NCI-H2171 treated with DMSO at 0.1 percent for 48 hours (cell line): ENCODE results near the gene RHOD.
A peak's percentile ranks its signal among the peaks of the same experiment; 100 is the strongest.

Source experiments
- DNase-seq: peaks from one replicate; lab custom pipeline; 2025; lab: John Stamatoyannopoulos, UW

RHOD gene

GRCh38 chr11:67062526-67063373 is 6.1 kb downstream of the RHOD start:
- DNase-seq: no peak

DNA sequence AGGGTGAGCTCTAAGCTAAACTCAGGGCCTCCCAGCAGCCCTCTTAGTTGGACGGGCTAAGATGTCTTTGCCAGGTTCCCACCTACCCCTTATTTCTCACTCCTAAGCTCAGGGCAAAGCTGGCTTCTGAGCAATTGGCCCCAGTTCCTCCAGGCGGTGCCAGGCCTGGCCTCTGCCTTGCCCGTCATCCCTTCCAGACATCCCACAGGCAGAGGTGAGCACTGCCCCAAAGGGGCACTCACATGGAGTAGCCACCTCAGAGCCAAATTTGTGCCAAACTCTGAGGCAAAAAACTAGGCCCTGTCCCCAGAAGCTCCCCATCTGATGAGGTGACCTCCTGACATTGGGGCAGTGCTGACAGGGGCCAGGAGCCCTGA is 9.7 kb downstream of the RHOD start:
- DNase-seq: no peak

DNA sequence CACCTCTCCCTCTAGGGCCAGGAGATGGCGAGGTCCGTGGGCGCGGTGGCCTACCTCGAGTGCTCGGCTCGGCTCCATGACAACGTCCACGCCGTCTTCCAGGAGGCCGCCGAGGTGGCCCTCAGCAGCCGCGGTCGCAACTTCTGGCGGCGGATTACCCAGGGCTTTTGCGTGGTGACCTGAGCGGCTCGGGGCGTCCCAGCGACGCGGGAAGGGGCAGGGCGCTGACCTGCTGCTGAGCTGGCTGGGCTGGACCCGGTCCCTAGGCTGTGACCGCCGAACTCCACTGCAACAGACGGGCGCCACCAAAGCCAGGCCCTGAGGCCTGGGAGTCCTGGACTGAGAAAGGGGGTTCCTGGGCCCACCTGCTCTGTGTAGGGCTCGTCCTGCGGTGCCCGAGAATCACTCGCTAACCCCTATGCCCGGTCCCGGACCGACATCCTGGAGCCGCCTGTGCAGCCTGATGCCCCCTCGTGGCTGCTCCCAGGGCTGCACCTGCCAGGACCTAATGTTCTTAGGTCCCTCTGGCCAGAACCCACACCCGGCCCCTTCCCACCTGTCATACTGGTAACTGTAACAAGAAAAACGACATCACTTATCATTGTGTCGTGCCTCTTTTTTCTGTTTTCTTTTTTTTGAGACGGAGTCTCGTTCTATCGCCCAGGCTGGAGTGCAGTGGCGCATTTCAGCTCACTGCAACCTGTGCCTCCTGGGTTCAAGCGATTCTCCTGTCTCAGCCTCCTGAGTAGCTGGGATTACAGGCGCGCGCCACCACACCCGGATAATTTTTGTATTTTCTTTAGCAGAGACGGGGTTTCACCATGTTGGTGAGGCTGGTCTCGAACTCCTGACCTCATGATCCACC is 15.0 kb downstream of the RHOD start:
- DNase-seq: no peak

DNA sequence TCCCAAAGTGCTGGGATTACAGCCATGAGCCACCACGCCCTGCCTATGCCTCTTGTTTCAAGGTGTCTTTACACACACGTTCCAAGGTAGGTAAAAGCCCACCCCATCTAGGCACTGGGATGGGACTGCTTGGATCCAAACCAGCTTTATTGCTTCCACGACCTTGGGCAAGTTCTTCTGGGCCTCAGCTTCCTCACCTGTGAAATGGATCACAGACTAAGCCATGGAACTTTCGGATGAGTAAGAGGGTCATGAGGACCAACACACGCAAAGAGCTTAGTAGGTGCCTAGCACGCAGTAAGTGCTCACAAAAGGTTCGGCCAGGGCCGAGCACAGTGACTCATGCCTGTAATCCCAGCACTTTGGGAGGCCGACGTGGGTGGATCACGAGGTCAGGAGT is 15.6 kb downstream of the RHOD start:
- DNase-seq: no peak

GRCh38 chr11:67073908-67074307 is 17.3 kb downstream of the RHOD start:
- DNase-seq: peak; percentile 88

- no peak for DNase-seq
These were observed 19.6 kb downstream of the RHOD start for GRCh38 chr11:67076202-67076601.

DNA sequence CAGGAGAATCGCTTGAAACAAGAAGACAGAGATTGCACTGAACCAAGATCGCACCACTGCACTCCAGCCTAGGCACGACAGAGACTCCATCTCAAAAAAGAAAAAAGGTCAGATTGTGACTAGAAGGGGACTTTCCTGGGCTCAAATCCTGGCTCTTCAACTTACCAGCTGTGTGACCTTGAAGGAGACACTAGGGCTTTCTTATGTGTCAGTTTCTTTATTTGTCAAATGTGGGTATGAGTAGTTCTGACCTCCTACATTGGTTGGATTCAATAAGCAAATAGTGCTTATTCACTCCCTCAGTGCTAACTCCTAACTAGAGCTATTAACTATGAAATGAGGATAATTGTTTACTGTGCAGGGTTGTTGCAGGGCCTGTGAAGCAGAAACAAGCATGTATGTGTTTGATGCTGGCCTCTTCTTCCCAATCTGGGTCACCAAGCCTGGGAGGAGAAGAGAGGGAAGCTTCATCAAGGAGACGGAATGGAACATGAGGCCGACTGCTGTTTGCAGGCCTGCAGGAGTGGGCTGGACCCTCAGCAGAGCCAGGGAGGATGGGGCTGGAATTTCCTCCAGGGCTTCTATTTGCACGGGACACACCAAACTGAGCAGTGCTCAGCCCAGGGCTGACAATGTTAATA is 22.5 kb downstream of the RHOD start:
- no peak for DNase-seq

GRCh38 chr11:67082071-67082791 is 25.6 kb downstream of the RHOD start:
- no peak for DNase-seq

- no peak for DNase-seq
These were observed 27.2 kb downstream of the RHOD start for GRCh38 chr11:67083786-67084366.

GRCh38 chr11:67085617-67086016 is 29.0 kb downstream of the RHOD start:
- DNase-seq: no peak

GRCh38 chr11:67090717-67091116 is 34.1 kb downstream of the RHOD start:
- DNase-seq: no peak

DNA sequence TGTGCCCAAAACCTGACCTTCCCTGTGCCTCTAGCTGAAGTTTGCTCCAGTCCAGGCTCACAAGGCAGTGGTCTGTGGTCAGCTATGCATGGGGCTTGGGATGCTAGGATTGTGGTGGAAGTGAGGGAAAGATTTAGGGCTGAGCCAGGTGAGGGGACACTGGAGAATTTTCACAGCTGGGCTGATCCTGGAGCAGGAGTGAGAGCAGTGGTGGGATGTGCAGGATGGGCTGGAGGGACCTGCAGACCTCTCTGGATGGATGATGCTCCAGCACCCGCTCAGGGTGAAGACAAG is 38.5 kb downstream of the RHOD start:
- no peak for DNase-seq

GRCh38 chr11:67098799-67099429 is 42.3 kb downstream of the RHOD start:
- no peak for DNase-seq

GRCh38 chr11:67099831-67100324 is 43.2 kb downstream of the RHOD start:
- DNase-seq: no peak

- DNase-seq: no peak
These were observed 46.0 kb downstream of the RHOD start for GRCh38 chr11:67102664-67103063.

DNA sequence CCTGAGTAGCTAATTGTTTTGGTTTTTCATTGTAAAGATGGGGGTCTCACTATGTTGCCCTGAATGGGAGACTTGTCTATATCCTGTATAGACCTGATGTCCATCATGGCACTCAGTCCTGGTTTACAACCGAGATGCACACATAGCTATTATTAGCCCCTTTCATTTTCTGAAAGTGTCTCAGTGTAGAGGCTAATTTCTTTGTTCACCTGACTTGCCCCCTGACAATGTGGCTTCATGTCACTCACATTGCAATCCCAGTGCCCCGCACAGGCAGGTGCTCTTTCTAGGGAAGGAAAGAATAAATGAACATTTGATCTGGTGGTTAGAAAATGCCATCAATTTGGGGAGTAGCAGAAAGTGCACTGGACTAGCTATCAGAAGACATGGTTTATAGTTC is 49.3 kb downstream of the RHOD start:
- no peak for DNase-seq

- DNase-seq: peak; percentile 45
These were observed 54.6 kb downstream of the RHOD start for GRCh38 chr11:67111261-67111660.

DNA sequence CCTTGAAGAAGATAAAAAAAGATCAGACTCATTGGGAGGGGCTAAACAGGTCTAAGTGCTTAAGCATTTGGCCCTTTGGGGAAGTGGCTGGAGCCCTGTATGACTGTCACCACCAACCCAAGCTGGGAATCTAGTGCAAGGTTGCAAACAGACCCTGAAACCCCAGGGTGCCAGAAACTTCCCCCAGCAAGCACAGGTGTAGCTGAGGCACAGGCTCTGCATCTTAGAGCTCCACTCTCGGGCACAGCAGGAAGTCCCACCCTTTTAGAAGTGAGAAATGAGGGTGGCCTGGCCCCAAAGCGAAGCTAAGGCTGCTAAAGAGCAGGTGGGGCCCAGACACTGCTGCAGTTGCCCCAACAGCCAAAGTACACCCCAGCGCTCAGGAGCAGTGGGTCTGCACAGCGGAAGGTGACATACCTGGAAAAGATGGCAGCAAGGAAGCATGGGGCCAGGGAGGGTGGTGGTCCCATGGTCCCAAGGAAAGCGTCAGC is 56.6 kb downstream of the RHOD start:
- no peak for DNase-seq

GRCh38 chr11:67114275-67114896 is 57.7 kb downstream of the RHOD start:
- DNase-seq: no peak

GRCh38 chr11:67116758-67117105 is 60.1 kb downstream of the RHOD start:
- peak; percentile 20 for DNase-seq

GRCh38 chr11:67117176-67117575 is 60.5 kb downstream of the RHOD start:
- no peak for DNase-seq
